Esophagus squamous epithelium (tissue), 4 donors: ENCODE results near the gene CRTAC1.

Experiments
- CTCF ChIP-seq, 6 experiments: fragments of 450-650 bp in 4 of 6; fragments of 200-600 bp in 2 of 6; sonication (generic) in 2 of 6; IDR thresholded peaks; one replicate each; pipeline ENCODE4 v1.5.1; 2016 to 2019; ENCODE audit warnings: antibody characterized with exemption in 6 of 6, mild to moderate bottlenecking in 4 of 6, moderate library complexity in 4 of 6
- POLR2A ChIP-seq, 4 donors: fragments of 450-650 bp; IDR thresholded peaks; one replicate each; pipeline ENCODE4 v1.6.1; 2017; ENCODE audit warnings: antibody characterized with exemption in 4 of 4, mild to moderate bottlenecking in 4 of 4, moderate library complexity in 3 of 4

GRCh38 chr10:98010939-98011685 lies 19.3 kb downstream of the CRTAC1 start:
- TF ChIP-seq POLR2A (IDR thresholded peaks at IDR 0.05) (no peak), CTCF (IDR thresholded peaks at IDR 0.05) (no peak)
